CD4-positive, alpha-beta T cell (primary cell): ENCODE data around the gene FLYWCH1. TPM values are rescaled to one million over a fixed set of nuclear protein-coding genes. Genes with fewer than 3 reads are reported as not detected.

Experiments used
- ATAC-seq: fragments of 200-7000 bp; cut with Tn5 transposase; one replicate; pipeline ENCODE4 v1.10.0; 2022; ENCODE audit warnings: mild to moderate bottlenecking; ENCODE audit not compliant: poor library complexity
- CTCF ChIA-PET: fragments of 350-600 bp; sonication (Branson Sonifier 250); formaldehyde crosslinking; loops from one replicate; lab custom pipeline; 2021; ENCODE audit warnings: antibody characterized with exemption, inconsistent platforms; lab: Charles Lee
- POLR2A ChIA-PET: fragments of 350-600 bp; sonication (Branson Sonifier 250); formaldehyde crosslinking; loops from one replicate; lab custom pipeline; 2021; ENCODE audit warnings: antibody characterized with exemption, inconsistent platforms; lab: Charles Lee
- DNase-seq, 14 experiments: peaks; one replicate each; pipeline ENCODE4 v3.0.0-alpha.2; 2013 to 2020; ENCODE audit warnings: mixed read lengths in 2 of 14
- H3K27ac ChIP-seq, 2 donors: one replicate each; pipeline versions ENCODE4 v1.5.1 to v1.7.0; 2013; ENCODE audit warnings: low read length in 2 of 2, low read depth in 1 of 2, mild to moderate bottlenecking in 1 of 2
- H3K27me3 ChIP-seq, 2 experiments: 1 replicate in 1 of 2; 2 replicates in 1 of 2; pipeline versions ENCODE4 v1.6.1 to v1.7.0; 2013; ENCODE audit warnings: low read length in 2 of 2, control low read depth in 1 of 2, mild to moderate bottlenecking in 1 of 2, moderate library complexity in 1 of 2; ENCODE audit not compliant: insufficient read depth in 2 of 2, control insufficient read depth in 1 of 2
- H3K36me3 ChIP-seq: one replicate; pipeline ENCODE4 v1.6.1; 2013; ENCODE audit warnings: low read length, control low read depth; ENCODE audit not compliant: insufficient read depth
- H3K4me1 ChIP-seq: one replicate; pipeline ENCODE4 v1.6.1; 2013; ENCODE audit warnings: low read length, control low read depth; ENCODE audit not compliant: insufficient read depth
- H3K4me3 ChIP-seq: one replicate; pipeline ENCODE4 v1.5.1; 2013; ENCODE audit warnings: mild to moderate bottlenecking, low read length, moderate library complexity
- H3K9me3 ChIP-seq, 2 experiments: 1 replicate in 1 of 2; 2 replicates in 1 of 2; pipeline versions ENCODE4 v1.6.1 to v1.7.0; 2013; ENCODE audit warnings: low read length in 2 of 2, mild to moderate bottlenecking in 2 of 2, control low read depth in 1 of 2, moderate library complexity in 1 of 2; ENCODE audit not compliant: control insufficient read depth in 1 of 2, insufficient read depth in 1 of 2
- H3K27ac Mint-ChIP-seq: one replicate; pipeline ENCODE4 v1.8.0; 2020; ENCODE audit warnings: mixed read lengths
- H3K27me3 Mint-ChIP-seq: one replicate; pipeline ENCODE4 v1.8.0; 2021; ENCODE audit warnings: mixed read lengths
- H3K36me3 Mint-ChIP-seq: one replicate; pipeline ENCODE4 v1.8.0; 2021; ENCODE audit warnings: low read depth, mixed read lengths
- H3K4me1 Mint-ChIP-seq: one replicate; pipeline ENCODE4 v1.8.0; 2021; ENCODE audit warnings: low read depth, mixed read lengths
- H3K4me3 Mint-ChIP-seq: one replicate; pipeline ENCODE4 v1.8.0; 2020; ENCODE audit warnings: mild to moderate bottlenecking, mixed read lengths
- H3K9me3 Mint-ChIP-seq: one replicate; pipeline ENCODE4 v1.8.0; 2020; ENCODE audit warnings: mixed read lengths
- intact Hi-C, 2 experiments: fragments of 100-400 bp; cut with DNase I in 1 of 2; cut with micrococcal nuclease in 1 of 2; formaldehyde crosslinking; loops; one replicate each; pipeline versions ENCODE4 v1.15.1 to v1.9.0; 2023 to 2025; cut with DNase I, micrococcal nuclease
- total RNA-seq, 174 experiments: library from RNA in 2 of 174; stranded (reverse) in 2 of 174; gene quantifications; one replicate each; pipeline ENCODE4 v1.2.3 and lab custom pipeline; 2021 to 2026
- TF ChIP-seq, protein P1 (sequence below): fragments of 200-600 bp; IDR thresholded peaks from one replicate; pipeline ENCODE4 v1.8.0; 2022; ENCODE audit warnings: antibody characterized with exemption, mild to moderate bottlenecking

The FLYWCH1 gene
- total RNA-seq, 2 experiments from 2014 or later = 84.8 to 97.0 TPM

DNA sequence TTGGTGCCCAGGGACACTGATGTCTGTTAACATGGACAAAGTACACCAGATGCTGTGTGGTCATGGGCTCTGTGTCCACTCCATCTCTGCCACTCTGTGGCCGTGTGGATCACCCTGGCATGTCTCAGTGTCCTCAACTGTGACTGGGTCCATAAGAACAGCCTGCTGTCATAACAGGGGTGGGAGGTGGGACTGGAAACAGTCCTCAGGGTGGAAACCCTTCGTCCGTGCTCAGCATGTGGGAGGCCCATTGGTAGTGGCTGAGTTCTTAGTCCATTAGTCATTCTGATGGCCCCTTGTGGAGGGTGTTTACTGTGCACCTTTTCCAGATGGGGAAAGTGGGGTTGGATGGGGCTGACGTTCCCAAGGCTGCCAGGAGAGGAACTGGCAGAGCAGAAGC lies 15.9 kb upstream of the FLYWCH1 start:
- H3K27ac Mint-ChIP-seq = no peak overlapping the region
- H3K4me3 ChIP-seq = no peak overlapping the region
- no peak overlapping the region for H3K4me3 Mint-ChIP-seq
- no peaks in the 10 kb centered on the region for H3K4me1 ChIP-seq
- H3K27me3 Mint-ChIP-seq = no peaks in the 10 kb centered on the region
- no peak for DNase-seq
- no peaks in the 10 kb centered on the region for H3K4me1 Mint-ChIP-seq
- TF ChIP-seq, protein P1, sequence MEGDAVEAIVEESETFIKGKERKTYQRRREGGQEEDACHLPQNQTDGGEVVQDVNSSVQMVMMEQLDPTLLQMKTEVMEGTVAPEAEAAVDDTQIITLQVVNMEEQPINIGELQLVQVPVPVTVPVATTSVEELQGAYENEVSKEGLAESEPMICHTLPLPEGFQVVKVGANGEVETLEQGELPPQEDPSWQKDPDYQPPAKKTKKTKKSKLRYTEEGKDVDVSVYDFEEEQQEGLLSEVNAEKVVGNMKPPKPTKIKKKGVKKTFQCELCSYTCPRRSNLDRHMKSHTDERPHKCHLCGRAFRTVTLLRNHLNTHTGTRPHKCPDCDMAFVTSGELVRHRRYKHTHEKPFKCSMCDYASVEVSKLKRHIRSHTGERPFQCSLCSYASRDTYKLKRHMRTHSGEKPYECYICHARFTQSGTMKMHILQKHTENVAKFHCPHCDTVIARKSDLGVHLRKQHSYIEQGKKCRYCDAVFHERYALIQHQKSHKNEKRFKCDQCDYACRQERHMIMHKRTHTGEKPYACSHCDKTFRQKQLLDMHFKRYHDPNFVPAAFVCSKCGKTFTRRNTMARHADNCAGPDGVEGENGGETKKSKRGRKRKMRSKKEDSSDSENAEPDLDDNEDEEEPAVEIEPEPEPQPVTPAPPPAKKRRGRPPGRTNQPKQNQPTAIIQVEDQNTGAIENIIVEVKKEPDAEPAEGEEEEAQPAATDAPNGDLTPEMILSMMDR = no peak
- H3K9me3 Mint-ChIP-seq = no peaks in the 10 kb centered on the region
- peaks cover 4% of the 10 kb centered on the region for H3K36me3 Mint-ChIP-seq
- no peak overlapping the region for H3K27ac ChIP-seq
- H3K27me3 ChIP-seq = no peaks in the 10 kb centered on the region
- intact Hi-C loops = no loop called here
- no peak for ATAC-seq
- ChIA-PET CTCF (no interaction called here), POLR2A (no interaction called here)
- H3K9me3 ChIP-seq = no peaks in the 10 kb centered on the region
- H3K36me3 ChIP-seq = peaks cover 17% of the 10 kb centered on the region

DNA sequence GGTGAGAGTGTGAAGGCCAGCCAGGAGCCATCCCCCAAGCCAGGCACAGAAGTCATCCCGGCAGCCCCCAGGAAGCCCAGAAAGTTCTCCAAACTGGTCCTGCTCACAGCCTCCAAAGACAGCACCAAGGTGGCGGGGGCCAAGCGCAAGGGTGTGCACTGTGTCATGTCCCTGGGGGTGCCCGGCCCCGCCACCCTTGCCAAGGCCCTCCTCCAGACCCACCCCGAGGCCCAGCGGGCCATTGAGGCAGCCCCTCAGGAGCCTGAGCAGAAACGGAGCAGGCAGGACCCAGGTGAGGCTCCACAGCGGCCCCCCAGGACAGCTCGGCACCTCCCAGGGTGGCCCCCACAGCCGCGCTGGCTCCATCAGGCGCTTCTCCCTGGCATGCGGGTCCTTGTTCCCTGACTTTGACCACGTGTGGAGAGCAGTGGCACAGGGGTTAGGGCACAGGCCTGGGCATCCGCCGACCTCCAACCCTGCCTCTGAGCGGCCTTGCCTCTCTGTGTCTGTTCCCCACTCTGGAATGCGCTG lies 15.2 kb upstream of the FLYWCH1 start:
- Mint-ChIP-seq H3K9me3 (no peaks in the 10 kb centered on the region), H3K4me3 (no peak overlapping the region), H3K36me3 (peaks cover 4% of the 10 kb centered on the region), H3K27me3 (no peaks in the 10 kb centered on the region), H3K4me1 (no peaks in the 10 kb centered on the region), H3K27ac (no peak overlapping the region)
- TF ChIP-seq, protein P1 = no peak
- H3K36me3 ChIP-seq = peaks cover 17% of the 10 kb centered on the region
- no peaks in the 10 kb centered on the region for H3K9me3 ChIP-seq
- intact Hi-C loops = no loop called here
- DNase-seq (no peak), ATAC-seq (no peak)
- H3K4me3 ChIP-seq = no peak overlapping the region
- H3K4me1 ChIP-seq = no peaks in the 10 kb centered on the region
- CTCF ChIA-PET = no interaction called here
- no peak overlapping the region for H3K27ac ChIP-seq
- POLR2A ChIA-PET = no interaction called here
- no peaks in the 10 kb centered on the region for H3K27me3 ChIP-seq

DNA sequence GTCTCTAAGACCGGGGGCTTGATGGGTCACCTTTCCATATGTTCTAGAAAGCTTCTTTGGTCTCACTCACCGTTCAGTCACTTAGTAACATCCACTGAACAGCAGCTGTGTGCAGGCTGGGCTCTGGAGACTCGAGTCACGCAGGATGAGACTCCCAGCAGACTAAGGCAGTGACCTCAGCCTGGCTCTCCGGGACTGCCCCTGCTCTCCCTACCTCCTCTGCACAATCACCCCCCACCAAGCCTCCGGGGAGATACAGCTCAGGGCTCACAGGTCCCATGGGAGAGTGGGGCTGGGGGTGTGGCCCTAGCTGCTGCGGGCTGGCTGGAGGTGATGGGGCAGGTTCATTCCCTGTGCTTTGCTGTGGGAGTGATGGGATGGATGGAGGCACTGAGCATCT lies 14.6 kb upstream of the FLYWCH1 start:
- Histone ChIP-seq H3K9me3 (no peaks in the 10 kb centered on the region), H3K4me3 (no peak overlapping the region), H3K4me1 (no peaks in the 10 kb centered on the region), H3K27me3 (no peaks in the 10 kb centered on the region), H3K36me3 (peaks cover 17% of the 10 kb centered on the region), H3K27ac (no peak overlapping the region)
- TF ChIP-seq, protein P1 = no peak
- H3K27ac Mint-ChIP-seq = no peak overlapping the region
- ChIA-PET POLR2A (no interaction called here), CTCF (no interaction called here)
- peaks cover 4% of the 10 kb centered on the region for H3K36me3 Mint-ChIP-seq
- no peaks in the 10 kb centered on the region for H3K4me1 Mint-ChIP-seq
- no peaks in the 10 kb centered on the region for H3K27me3 Mint-ChIP-seq
- H3K9me3 Mint-ChIP-seq = no peaks in the 10 kb centered on the region
- intact Hi-C loops = no loop called here
- no peak overlapping the region for H3K4me3 Mint-ChIP-seq
- no peak for DNase-seq
- no peak for ATAC-seq
